Neural cell (in vitro differentiated cells): ENCODE results near the gene VMP1.

Experiments
- CTCF ChIP-seq: fragments of 450-650 bp; IDR thresholded peaks from 2 replicates; pipeline ENCODE4 v1.5.1; 2014; ENCODE audit warnings: antibody characterized with exemption, mild to moderate bottlenecking, moderate library complexity; ENCODE audit not compliant: poor library complexity, severe bottlenecking
- EP300 ChIP-seq: fragments of 450-650 bp; conservative IDR thresholded peaks from 2 replicates; pipeline ENCODE4 v1.6.1; 2014; ENCODE audit warnings: antibody characterized with exemption, mild to moderate bottlenecking, moderate library complexity; ENCODE audit not compliant: poor library complexity, severe bottlenecking
- EZH2 ChIP-seq: fragments of 200-600, 300-800 bp; shearing (Covaris generic), sonication (generic); IDR thresholded peaks from 2 replicates; pipeline ENCODE4 v1.6.1; 2014; ENCODE audit warnings: antibody characterized with exemption, low read length, borderline replicate concordance, mild to moderate bottlenecking; ENCODE audit not compliant: insufficient read depth, poor library complexity, severe bottlenecking
- MXI1 ChIP-seq: fragments of 450-650 bp; conservative IDR thresholded peaks from 2 replicates; pipeline ENCODE4 v1.6.1; 2014; ENCODE audit warnings: antibody characterized with exemption, mild to moderate bottlenecking; ENCODE audit not compliant: poor library complexity, severe bottlenecking
- POLR2AphosphoS5 ChIP-seq: IDR thresholded peaks from 2 replicates; pipeline ENCODE4 v1.6.1; 2012
- RAD21 ChIP-seq: fragments of 450-650 bp; conservative IDR thresholded peaks from 2 replicates; pipeline ENCODE4 v1.6.1; 2014; ENCODE audit warnings: antibody characterized with exemption, mild to moderate bottlenecking, moderate library complexity
- REST ChIP-seq: IDR thresholded peaks from 2 replicates; pipeline ENCODE4 v1.6.1; 2012; ENCODE audit warnings: borderline replicate concordance
- TAF1 ChIP-seq: IDR thresholded peaks from 2 replicates; pipeline ENCODE4 v1.6.1; 2012; ENCODE audit warnings: low read depth

GRCh38 chr17:59743842-59744241, 36.4 kb downstream of the VMP1 start:
- TF ChIP-seq CTCF (no peak), REST (no peak), POLR2AphosphoS5 (no peak), RAD21 (no peak), EZH2 (no peak), MXI1 (no peak), TAF1 (no peak), EP300 (no peak)
